Kidney epithelial cell (primary cell): ENCODE measurements around the gene STXBP1. TPM values are rescaled to one million over a fixed set of nuclear protein-coding genes. Genes with fewer than 3 reads are reported as not detected.
A peak's percentile ranks its signal among the peaks of the same experiment; 100 is the strongest.

Experiments used
- DNase-seq: peaks from one replicate; pipeline ENCODE4 v3.0.0-alpha.2; 2010; ENCODE audit warnings: low read depth
- H3K27me3 ChIP-seq: 2 replicates; pipeline ENCODE4 v1.6.0; 2011; ENCODE audit warnings: low read length; ENCODE audit not compliant: control insufficient read depth, insufficient read depth
- H3K36me3 ChIP-seq: 2 replicates; pipeline ENCODE4 v1.5.1; 2011; ENCODE audit warnings: low read length; ENCODE audit not compliant: control insufficient read depth, insufficient read depth
- H3K4me3 ChIP-seq: 2 replicates; pipeline ENCODE4 v1.5.1; 2011; ENCODE audit warnings: low read depth, mild to moderate bottlenecking, control low read depth, low read length
- CTCF ChIP-seq: IDR thresholded peaks from 2 replicates; pipeline ENCODE4 v1.5.1; 2011; ENCODE audit warnings: mild to moderate bottlenecking, moderate library complexity, low read length, control low read depth, inconsistent platforms; ENCODE audit not compliant: insufficient read depth, poor library complexity, severe bottlenecking
- total RNA-seq: library from RNA; depleted of rRNA; stranded (reverse); fragments of >200 nt; gene quantifications from 2 replicates; pipeline ENCODE4 v1.2.3, GENCODE V29; 2015

STXBP1 gene
- total RNA-seq, 1 donor from 2014 or later: 27.5 TPM

GRCh38 chr9:127569886-127570401 lies 42.1 kb upstream of the STXBP1 start:
- TF ChIP-seq CTCF: no peak
- H3K4me3 ChIP-seq: no peak overlapping the region
- peak; percentile 79 for DNase-seq
- H3K27me3 ChIP-seq: no peaks in the 10 kb centered on the region
- no peaks in the 10 kb centered on the region for H3K36me3 ChIP-seq

GRCh38 chr9:127570533-127571111 lies 41.5 kb upstream of the STXBP1 start:
- no peak for TF ChIP-seq CTCF
- Histone ChIP-seq H3K36me3 (no peaks in the 10 kb centered on the region), H3K4me3 (no peak overlapping the region), H3K27me3 (no peaks in the 10 kb centered on the region)
- DNase-seq: no peak

- no peaks in the 10 kb centered on the region for H3K36me3 ChIP-seq
- no peak overlapping the region for H3K4me3 ChIP-seq
- DNase-seq: no peak
- no peak for TF ChIP-seq CTCF
- no peaks in the 10 kb centered on the region for H3K27me3 ChIP-seq
These were observed 40.1 kb upstream of the STXBP1 start for GRCh38 chr9:127571971-127572370.

GRCh38 chr9:127572961-127573721 lies 38.9 kb upstream of the STXBP1 start:
- no peak for DNase-seq
- H3K4me3 ChIP-seq: no peak overlapping the region
- no peaks in the 10 kb centered on the region for H3K27me3 ChIP-seq
- H3K36me3 ChIP-seq: no peaks in the 10 kb centered on the region
- no peak for TF ChIP-seq CTCF

GRCh38 chr9:127574072-127574993 lies 37.7 kb upstream of the STXBP1 start:
- Histone ChIP-seq H3K4me3 (no peak overlapping the region), H3K27me3 (no peaks in the 10 kb centered on the region), H3K36me3 (no peaks in the 10 kb centered on the region)
- peak; percentile 5 for TF ChIP-seq CTCF
- no peak for DNase-seq
